GM19193 (cell line): ENCODE results near the gene SRPK3.

ENCODE experiments used
- POLR2A ChIP-seq: IDR thresholded peaks from 4 replicates; pipeline ENCODE4 v1.6.1; 2011; ENCODE audit not compliant: insufficient read depth, insufficient read length; ENCODE audit errors: extremely low read depth

Gene SRPK3

DNA sequence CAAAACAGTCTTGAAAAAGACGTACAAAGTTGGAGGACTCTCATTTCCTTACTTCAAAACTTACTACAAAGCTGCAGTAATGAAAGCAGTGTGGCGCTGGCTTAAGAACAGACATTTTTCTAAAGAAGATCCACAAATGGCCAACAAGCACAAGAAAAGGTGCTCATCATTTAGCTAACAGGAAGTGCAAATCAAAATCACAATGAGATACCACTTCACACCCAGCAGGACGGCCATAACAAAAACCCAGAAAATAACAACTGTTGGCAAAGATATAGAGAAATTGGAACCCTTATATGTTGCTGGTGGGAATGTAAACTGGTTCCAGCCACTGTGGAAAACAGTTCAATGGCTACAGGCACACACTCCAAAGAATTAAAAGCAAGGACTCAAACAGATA is 46.2 kb downstream of the SRPK3 start:
- no peak for TF ChIP-seq POLR2A

DNA sequence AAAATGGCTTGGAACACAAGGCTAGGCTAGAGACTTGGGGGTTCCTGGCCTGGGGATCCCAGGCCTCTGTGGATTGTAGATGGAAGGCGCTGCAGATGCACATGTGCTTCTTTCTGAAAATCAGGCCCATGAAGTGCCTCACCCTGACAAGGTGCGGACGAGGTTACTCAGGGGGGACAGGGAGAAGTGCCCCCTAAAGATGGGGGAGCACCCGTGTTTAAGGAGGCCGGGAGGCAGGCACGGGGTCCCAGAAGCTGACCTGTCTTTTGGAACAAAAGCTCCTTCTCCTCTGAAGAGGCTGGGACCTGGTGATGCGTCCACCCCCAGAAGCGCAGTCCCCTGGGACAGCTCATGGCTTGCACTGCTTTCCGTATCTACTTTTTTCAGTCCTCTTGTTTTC is 47.1 kb downstream of the SRPK3 start:
- no peak for TF ChIP-seq POLR2A

DNA sequence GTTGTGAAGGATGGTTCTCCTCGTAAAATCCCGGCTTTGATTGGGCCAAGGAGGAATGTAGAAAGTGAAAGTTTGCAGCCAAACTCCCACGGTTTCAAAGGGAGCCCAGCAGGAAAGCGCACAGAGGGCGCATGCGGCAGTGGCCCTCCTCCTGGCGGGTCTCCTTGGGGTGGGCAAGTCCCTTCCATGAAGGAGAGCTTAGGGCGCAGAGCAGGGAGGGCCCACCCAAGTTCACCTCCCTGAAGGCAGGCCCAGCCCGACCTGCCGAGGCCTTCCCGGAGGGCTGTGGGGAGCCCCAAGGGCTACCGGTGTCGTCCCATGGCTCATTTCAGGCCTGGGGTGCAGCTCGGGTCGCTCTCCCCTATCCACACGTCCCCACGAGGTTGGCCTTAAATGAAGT is 47.5 kb downstream of the SRPK3 start:
- TF ChIP-seq POLR2A, result no peak

DNA sequence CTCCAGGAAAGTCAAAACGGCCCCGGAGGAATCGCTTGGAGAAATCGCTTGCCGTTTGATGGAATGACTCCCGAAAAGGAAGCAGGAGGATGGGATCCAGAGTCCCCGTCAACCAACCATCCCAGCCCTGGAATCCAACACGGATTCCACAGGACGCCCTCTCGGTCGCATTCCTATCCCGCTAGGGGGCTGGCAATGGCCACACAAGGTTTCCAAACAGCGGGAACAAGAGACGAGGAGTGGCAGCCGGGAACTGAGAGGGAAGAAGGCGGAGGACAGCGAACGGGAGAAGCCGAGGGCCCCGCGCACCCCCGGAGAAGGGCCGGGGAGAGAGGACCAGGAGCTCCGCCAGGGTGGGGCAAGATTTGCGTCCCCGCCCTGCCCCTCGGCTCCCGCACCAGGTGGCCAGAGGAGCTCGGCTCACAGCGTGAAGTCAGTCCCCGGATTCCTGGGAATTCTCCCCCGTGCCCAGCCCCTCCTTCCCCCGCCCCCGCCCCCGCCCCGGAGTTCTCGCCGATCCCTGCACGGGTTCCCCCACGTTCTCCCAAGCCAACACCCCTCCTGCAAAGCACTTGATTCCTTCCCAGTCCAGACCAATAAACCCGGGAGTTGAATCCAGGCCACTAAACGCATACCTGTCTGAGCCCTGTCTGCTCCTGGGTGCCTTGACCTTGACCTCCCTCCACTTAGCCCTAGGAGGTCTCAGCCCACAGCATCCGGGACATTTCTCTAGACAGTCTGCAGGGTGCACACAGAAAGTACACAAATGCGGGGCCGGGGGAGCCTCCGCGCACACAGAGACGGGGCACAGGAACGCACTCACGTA is 48.1 kb downstream of the SRPK3 start:
- TF ChIP-seq POLR2A, result no peak

DNA sequence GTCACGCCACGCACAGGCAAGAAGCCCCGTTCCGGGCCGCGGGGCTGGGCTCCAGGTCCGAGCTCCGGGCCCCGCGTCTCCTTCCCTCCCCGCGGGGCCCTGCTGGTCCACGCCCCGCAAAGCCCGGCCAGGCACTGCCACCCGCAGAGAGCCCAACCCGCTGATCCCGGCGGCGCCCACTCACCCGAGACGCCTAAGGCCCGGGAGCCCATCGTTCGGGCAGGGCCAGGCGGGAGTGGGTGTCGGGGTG is 48.6 kb downstream of the SRPK3 start:
- no peak for TF ChIP-seq POLR2A

DNA sequence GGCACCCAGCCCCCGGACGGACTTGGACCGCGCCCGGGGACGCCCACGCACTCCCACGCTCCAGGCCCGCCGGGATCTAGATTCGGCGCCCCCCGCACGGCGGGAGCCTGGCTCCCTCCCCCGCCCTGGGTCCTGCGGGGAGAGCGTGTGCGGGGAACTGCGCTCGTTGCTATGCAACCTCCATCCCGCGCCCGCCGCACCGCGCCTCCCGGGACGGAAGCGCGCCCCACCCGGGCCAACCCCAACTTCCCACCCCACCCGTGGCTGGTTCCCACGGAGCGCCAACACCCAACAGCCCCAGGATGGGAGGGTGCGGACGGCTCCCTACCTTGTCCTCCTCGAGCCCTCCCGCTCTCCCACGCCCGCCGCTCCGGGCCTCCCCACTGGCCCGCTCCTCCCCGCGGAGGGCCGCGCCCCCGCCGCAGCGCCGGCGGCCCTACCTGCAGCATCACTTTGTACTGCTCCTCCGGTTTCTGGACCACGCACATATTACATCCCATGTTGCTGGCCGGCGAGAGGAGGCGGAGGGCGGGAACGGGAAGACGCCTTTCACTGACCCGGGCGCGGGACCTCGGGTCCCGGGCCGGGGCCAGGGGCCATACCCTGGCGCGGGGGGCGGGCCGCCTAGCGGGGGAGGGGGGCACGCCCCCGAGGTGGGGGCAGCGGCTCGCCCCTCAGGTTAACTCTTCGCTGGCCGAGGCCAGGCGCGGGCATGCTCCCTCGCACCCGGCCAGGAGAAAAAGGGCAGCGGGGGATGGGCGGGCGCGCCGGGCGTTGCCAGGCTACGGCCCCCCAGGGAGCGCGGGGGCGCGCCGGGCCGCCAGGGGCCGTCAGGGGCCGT is 49.2 kb downstream of the SRPK3 start, which contains the start of gene PDZD4:
Gene PDZD4 (minus strand): TSS at position 746 of the 841 bp plus-strand sequence. CDS start 246 bp downstream, at position 500.
- no peak for TF ChIP-seq POLR2A

DNA sequence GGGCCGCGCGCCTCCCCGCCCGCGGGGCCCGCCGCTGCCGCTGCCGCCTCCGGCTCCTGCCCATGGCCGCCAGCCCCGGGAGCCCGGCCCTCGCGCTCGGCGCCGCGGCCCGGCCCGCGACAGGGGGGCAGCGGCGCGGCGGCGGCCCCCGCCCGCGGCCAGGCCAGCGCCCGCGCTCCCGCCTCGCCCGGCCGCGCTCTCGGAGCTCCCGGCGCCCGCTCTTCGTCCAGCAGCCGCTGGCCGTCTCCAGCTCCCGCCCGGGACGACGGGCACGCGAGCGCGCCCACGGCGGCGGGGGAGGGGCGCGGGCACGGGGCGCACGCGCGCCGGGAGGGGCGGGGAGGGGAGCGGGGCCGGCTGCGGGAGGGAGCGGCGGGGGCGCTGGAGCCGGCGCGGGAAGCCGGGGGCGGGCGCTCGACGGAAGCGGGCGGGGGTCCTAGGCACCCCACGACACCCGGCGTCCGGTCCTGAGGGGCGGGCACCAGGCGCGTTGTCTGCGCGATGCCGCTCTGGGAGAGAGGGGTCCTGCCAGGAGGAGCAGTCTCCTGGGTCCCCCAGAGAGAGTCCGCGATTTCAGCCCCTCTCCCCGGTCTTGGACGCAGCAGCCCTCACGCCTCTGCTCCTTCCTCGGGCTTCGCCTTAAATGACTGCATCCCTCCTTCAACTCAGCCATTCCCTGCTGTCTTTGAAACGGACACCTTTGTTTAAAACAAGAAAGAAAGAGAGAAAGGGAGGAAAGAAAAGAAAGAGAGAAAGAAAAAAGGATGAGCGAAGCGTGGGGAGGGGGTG is 50.0 kb downstream of the SRPK3 start:
- no peak for TF ChIP-seq POLR2A

DNA sequence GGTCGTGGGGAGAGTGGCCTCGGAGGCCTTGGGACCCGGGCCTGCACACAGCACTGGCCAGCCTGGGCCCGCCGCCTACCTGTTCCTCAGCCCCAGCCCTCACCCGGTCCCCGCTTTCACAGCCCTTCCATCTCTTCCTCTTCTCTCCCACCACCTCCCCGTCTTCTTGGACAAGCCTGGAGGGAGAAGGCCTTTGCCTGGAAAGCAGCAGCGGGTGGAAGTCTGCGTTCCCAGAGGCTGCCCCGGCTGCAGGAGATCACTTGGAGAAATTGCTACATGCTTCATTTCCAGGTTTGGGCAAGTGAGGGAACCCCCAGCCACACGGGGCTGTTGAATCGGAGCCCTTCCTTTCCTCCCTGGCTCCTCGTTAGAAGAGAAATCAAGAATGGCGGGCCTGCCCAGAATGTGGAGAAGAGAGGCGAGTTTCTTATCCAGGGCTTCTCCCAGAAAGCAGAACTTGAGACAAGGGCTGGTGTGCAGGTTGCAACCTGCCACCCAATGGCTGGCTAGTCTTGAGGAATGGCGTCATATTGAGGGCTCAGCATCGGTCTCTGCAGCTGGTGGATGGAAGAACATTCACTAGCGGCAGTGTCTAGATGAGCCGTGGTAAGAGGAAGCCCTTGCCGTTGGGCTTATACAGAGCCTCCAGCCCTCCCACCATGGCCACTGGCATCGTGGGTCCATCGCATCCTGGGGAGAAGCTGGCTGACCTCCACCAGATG is 50.7 kb downstream of the SRPK3 start:
- no peak for TF ChIP-seq POLR2A

DNA sequence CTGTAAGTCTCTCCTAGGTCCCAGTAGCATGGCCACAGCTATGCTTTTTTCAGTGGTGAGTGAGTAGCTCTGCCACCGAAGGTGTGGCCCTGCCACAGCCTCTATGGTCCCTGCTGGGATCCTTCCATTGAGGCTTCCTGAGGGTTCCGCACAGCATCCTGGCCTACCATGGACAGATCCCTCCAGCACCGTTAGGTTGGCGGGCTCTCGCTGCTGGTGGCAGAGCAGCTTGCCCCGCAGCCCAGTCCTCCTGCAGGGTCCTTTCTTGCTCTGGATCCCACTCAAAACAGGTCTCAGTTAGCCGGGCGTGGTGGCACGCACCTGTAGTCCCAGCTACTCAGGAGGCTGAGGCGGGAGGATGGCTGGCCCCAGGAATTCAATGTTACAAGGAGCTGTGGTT is 51.9 kb downstream of the SRPK3 start:
- no peak for TF ChIP-seq POLR2A
